Cardiac muscle cell (in vitro differentiated cells and primary cell): ENCODE results near the gene CTNND1. TPM values are rescaled to one million over a fixed set of nuclear protein-coding genes. Genes with fewer than 3 reads are reported as not detected.
"Not testable (repeated sequence)": the region's sequence is repeated elsewhere in the genome, so short reads cannot be mapped to it uniquely, and the experiment has no call there.

Experiments used
- DNase-seq, 2 donors: peaks; one replicate each; pipeline versions ENCODE4 v3.0.0 to v3.0.0-alpha.2; 2010 to 2017; ENCODE audit warnings: low read depth in 1 of 2, low spot score in 1 of 2
- H3K27ac ChIP-seq: fragments of 200-600 bp; sonication (generic); 2 replicates; pipeline ENCODE4 v1.5.1; 2016
- H3K27me3 ChIP-seq: fragments of 200-600 bp; sonication (generic); 2 replicates; pipeline ENCODE4 v1.6.0; 2016; ENCODE audit warnings: control low read depth
- H3K36me3 ChIP-seq: fragments of 200-600 bp; sonication (generic); 2 replicates; pipeline ENCODE4 v1.5.1; 2016; ENCODE audit warnings: control low read depth
- H3K4me1 ChIP-seq: fragments of 200-600 bp; sonication (generic); 2 replicates; pipeline ENCODE4 v1.8.1; 2017; ENCODE audit warnings: low read depth, mild to moderate bottlenecking, mixed run types
- H3K4me3 ChIP-seq: fragments of 200-600 bp; sonication (generic); 2 replicates; pipeline ENCODE4 v1.5.1; 2016; ENCODE audit warnings: mild to moderate bottlenecking
- H3K9me3 ChIP-seq: fragments of 200-600 bp; sonication (generic); 2 replicates; pipeline ENCODE4 v1.5.1; 2017; ENCODE audit warnings: low read depth, mild to moderate bottlenecking, control low read depth
- polyA plus RNA-seq: library from polyadenylated mRNA; unstranded; fragments of >200 nt; fragmentation: Nextera tagmentation; extraction: Ambion mirVana; gene quantifications from 2 replicates; pipeline ENCODE4 v1.2.1, GENCODE V29; 2016
- total RNA-seq: library from RNA; depleted of rRNA; stranded (reverse); fragments of >200 nt; gene quantifications from 2 replicates; pipeline ENCODE4 v1.2.3, GENCODE V29; 2016
- TF ChIP-seq, protein P1 (sequence below): IDR thresholded peaks from 2 replicates; pipeline ENCODE4 v1.5.1; 2012; ENCODE audit warnings: low read depth, mild to moderate bottlenecking, low read length

The CTNND1 gene
- total RNA-seq: 125 and 153 TPM in 2 replicates
- 95.4 and 125 TPM in 2 replicates for polyA plus RNA-seq

GRCh38 chr11:57761301-57762234 lies at the start of gene CTNND1:
Gene CTNND1 (plus strand): TSS chr11:57761802. CDS start chr11:57791479, 29,677 bp downstream.
- H3K36me3 ChIP-seq: peaks cover 5% of the 10 kb centered on the region
- peak within 1 kb of the TSS; percentile 100 for H3K4me3 ChIP-seq
- no peaks in the 10 kb centered on the region for H3K27me3 ChIP-seq
- no peaks in the 10 kb centered on the region for H3K9me3 ChIP-seq
- H3K27ac ChIP-seq: peak within 1 kb of the TSS; percentile 100
- TF ChIP-seq, protein P1, sequence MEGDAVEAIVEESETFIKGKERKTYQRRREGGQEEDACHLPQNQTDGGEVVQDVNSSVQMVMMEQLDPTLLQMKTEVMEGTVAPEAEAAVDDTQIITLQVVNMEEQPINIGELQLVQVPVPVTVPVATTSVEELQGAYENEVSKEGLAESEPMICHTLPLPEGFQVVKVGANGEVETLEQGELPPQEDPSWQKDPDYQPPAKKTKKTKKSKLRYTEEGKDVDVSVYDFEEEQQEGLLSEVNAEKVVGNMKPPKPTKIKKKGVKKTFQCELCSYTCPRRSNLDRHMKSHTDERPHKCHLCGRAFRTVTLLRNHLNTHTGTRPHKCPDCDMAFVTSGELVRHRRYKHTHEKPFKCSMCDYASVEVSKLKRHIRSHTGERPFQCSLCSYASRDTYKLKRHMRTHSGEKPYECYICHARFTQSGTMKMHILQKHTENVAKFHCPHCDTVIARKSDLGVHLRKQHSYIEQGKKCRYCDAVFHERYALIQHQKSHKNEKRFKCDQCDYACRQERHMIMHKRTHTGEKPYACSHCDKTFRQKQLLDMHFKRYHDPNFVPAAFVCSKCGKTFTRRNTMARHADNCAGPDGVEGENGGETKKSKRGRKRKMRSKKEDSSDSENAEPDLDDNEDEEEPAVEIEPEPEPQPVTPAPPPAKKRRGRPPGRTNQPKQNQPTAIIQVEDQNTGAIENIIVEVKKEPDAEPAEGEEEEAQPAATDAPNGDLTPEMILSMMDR: no peak
- DNase-seq: peak; percentile 95 to 99
- peaks cover 19% of the 10 kb centered on the region for H3K4me1 ChIP-seq

GRCh38 chr11:57712256-57713150 lies 49.1 kb upstream of the CTNND1 start, which contains the start of gene TMX2:
Gene TMX2 (plus strand): TSS chr11:57712593. CDS start chr11:57712619, 26 bp downstream.
- no peaks in the 10 kb centered on the region for H3K36me3 ChIP-seq
- H3K4me1 ChIP-seq: peaks cover 15% of the 10 kb centered on the region
- TF ChIP-seq, protein P1: no peak
- DNase-seq: peak; percentile 97 to 99
- no peaks in the 10 kb centered on the region for H3K27me3 ChIP-seq
- H3K27ac ChIP-seq: peak within 1 kb of the TSS; percentile 90
- H3K4me3 ChIP-seq: peak within 1 kb of the TSS; percentile 68
- no peaks in the 10 kb centered on the region for H3K9me3 ChIP-seq

- Histone ChIP-seq H3K27ac (no peak overlapping the region), H3K4me1 (peaks cover 15% of the 10 kb centered on the region), H3K9me3 (no peaks in the 10 kb centered on the region), H3K36me3 (no peaks in the 10 kb centered on the region), H3K4me3 (peak overlapping the region; percentile 68), H3K27me3 (no peaks in the 10 kb centered on the region)
- TF ChIP-seq, protein P1: no peak
- DNase-seq: no peak
These were observed 47.8 kb upstream of the CTNND1 start for GRCh38 chr11:57713835-57714234.

GRCh38 chr11:57716726-57717125 lies 44.9 kb upstream of the CTNND1 start:
- H3K9me3 ChIP-seq, DNase-seq, H3K36me3 ChIP-seq, H3K4me3 ChIP-seq, H3K27ac ChIP-seq, H3K27me3 ChIP-seq: not testable (repeated sequence)
- H3K4me1 ChIP-seq: peaks cover 11% of the 10 kb centered on the region

GRCh38 chr11:57727185-57727584 lies 34.4 kb upstream of the CTNND1 start:
- no peak overlapping the region for H3K27ac ChIP-seq
- H3K36me3 ChIP-seq: no peaks in the 10 kb centered on the region
- H3K27me3 ChIP-seq: no peaks in the 10 kb centered on the region
- no peaks in the 10 kb centered on the region for H3K9me3 ChIP-seq
- H3K4me3 ChIP-seq: no peak overlapping the region
- TF ChIP-seq, protein P1: no peak
- no peak for DNase-seq
- H3K4me1 ChIP-seq: no peaks in the 10 kb centered on the region
